C4-2B (cell line): ENCODE results near the gene FGF12.

Source experiments
- H3K27ac ChIP-seq: fragments of 450-650 bp; 2 replicates; pipeline ENCODE4 v1.5.1; 2017
- CTCF ChIP-seq: fragments of 450-650 bp; conservative IDR thresholded peaks from 2 replicates; pipeline ENCODE4 v1.5.1; 2017; ENCODE audit warnings: mild to moderate bottlenecking
- ZFX ChIP-seq: fragments of 450-650 bp; IDR thresholded peaks from 2 replicates; pipeline ENCODE4 v1.6.1; 2017

The FGF12 gene

GRCh38 chr3:192372616-192373015 is 354.7 kb downstream of the FGF12 start:
- TF ChIP-seq ZFX, result no peak
- TF ChIP-seq CTCF, result no peak
- no peak overlapping the region for H3K27ac ChIP-seq

DNA sequence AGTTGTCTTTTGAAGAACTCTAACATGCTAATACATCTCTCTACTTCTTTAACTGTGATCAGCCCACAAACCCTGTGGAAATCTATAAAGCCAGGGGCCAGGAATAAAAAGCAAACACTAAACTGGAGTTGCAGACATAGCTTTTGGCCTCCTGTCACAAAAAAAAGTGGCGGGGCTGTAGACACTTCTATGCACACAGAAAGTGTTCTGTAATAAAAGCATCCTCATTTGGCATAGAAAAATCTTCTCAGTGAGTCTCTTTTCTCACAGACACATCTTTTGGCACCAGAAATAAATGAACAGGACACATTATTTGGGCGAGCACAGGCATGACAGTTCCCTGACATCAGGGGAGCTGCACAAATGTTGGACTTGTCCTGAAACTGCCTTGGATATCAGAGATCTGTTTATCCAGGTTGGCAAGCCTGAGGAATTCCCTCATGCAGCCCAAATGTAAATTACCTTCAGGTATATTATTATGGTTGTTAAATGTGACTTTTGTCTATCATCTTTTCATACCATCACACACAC is 355.4 kb downstream of the FGF12 start:
- no peak overlapping the region for H3K27ac ChIP-seq
- no peak for TF ChIP-seq ZFX
- no peak for TF ChIP-seq CTCF

DNA sequence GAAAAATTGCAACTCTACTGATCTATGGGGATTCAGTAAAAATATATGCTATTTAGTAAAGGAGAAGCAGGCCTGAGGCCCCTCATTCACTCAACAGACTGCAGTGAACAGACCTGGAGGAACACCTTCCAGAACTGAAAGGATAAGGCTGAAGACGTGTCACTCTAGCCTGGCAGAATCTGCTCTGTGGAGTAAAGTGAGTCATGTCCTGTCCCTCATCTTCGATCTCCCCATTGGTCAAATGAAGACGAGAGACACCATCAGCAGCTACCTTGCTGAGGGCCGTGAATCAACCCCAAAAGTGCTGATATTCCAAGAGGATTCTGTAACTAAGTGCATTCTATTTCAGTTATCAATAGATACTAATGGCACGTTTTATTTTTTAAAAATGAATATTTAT is 359.7 kb downstream of the FGF12 start:
- no peak overlapping the region for H3K27ac ChIP-seq
- no peak for TF ChIP-seq CTCF
- TF ChIP-seq ZFX, result no peak

GRCh38 chr3:192366916-192367315 is 360.4 kb downstream of the FGF12 start:
- TF ChIP-seq ZFX (no peak), CTCF (no peak)
- H3K27ac ChIP-seq, result no peak overlapping the region

- no peak for TF ChIP-seq CTCF
- TF ChIP-seq ZFX, result no peak
- no peak overlapping the region for H3K27ac ChIP-seq
These were observed 361.8 kb downstream of the FGF12 start for GRCh38 chr3:192365571-192365970.

DNA sequence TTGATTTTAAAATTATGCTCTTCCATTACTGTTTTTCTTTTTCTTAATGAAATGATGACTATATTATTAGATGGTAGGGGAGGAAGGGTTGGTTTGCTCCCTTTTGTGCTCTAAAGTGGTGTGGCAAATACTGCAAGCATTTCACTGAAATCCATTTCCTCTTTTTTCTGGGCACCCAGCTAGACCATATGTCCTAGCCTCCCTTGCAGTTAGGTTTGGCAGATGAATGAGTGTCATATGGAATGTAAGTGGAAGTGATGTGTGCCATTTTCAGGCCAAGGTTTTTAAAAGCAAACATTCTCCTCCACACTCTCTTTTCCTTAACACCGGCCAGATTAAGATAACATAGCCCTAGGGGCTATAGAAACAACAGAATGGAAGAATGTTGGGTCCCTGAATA is 363.0 kb downstream of the FGF12 start:
- TF ChIP-seq ZFX (no peak), CTCF (no peak)
- H3K27ac ChIP-seq, result no peak overlapping the region

GRCh38 chr3:192354687-192355086 is 372.7 kb downstream of the FGF12 start:
- TF ChIP-seq CTCF (no peak), ZFX (no peak)
- no peak overlapping the region for H3K27ac ChIP-seq
